Measurements from ENCODE around the gene DOCK2.
"Not testable (repeated sequence)": the region's sequence is repeated elsewhere in the genome, so short reads cannot be mapped to it uniquely, and the experiment has no call there.

DOCK2 gene

DNA sequence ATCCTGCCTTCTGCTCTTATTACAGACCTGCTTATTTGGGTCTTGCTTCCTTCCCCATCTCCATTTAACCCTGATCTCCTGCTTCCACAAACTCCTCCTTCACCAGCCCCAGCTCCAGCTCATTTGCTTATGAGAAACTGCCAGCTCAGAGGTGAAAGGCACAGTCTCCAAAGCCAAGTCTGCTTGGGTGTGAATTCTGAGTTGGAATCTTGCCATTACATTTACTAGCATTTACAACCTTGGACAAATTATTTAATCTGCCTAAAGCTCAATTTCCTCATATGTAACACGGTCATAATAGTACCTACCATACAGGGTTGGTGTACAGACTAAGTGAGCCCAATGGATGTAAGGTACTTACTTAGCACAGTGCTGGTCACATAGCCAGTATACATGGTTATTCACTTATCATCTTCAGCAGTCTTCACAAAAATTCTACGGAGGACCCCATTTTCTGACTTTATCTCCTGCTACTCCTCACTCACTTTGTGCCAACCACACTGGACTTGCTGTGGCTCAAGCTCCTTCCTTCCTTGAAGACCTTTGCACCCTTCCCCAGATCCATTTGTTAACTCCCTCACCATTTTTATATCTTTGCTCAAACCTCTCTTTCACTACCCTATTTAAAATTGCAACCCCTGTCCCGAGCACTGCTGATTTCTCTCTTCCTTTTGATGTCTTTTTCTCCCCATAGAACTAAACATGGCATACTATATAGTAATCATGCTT lies 86.2 kb downstream of the DOCK2 start:
- no peak for DNase-seq

DNA sequence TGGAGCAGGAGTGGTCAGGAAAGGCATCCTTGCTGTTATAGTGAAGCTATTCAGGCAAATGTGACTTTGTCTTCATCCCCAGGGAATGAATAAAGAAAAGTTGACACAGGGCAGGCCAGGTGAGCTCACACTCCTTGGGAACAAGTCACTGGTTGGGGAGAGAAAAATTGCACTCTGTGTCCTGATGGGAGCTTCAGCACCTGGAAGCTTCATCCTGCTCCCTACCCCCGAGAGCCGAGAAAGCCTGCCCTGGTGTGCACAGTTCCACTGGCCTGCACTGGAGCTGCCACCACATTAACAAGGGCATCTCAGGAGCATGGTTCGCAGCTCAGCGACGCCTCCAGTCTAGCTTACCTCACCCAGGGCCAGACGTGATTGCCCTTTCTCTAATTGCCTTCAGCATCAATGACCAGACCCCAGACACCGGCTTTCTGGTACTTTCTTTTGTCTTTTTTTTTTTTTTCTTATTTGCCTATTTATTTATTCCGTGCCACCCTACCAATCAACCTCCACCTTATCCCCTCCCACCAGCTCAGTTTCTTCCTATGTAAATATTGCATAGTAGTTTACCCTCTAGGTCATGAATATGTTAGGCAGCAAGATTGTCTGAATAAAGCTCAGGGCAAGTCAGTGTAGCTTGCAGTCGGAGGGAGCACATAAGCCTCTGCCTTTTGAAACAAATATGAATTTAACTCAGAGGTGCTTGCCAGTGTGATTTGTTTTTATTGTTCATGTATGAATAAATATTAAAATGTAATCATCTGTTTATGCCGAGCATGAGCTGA lies 87.4 kb downstream of the DOCK2 start:
- DNase-seq = no peak

DNA sequence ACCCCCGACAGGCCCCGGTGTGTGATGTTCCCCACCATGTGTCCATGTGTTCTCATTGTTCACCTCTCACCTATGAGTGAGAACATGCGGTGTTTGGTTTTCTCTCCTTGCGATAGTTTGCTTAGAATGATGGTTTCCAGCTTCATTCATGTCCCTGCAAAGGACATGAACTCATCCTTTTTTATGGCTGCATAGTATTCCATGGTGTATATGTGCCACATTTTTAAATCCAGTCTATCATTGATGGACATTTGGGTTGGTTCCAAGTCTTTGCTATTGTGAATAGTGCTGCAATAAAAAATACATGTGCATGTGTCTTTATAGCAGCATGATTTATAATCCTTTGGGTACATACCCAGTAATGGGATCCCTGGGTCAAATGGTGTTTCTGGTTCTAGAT lies 88.6 kb downstream of the DOCK2 start:
- not testable (repeated sequence) for DNase-seq

- DNase-seq = no peak
Observed at GRCh38 chr5:169728418-169728817, 91.3 kb downstream of the DOCK2 start.

DNA sequence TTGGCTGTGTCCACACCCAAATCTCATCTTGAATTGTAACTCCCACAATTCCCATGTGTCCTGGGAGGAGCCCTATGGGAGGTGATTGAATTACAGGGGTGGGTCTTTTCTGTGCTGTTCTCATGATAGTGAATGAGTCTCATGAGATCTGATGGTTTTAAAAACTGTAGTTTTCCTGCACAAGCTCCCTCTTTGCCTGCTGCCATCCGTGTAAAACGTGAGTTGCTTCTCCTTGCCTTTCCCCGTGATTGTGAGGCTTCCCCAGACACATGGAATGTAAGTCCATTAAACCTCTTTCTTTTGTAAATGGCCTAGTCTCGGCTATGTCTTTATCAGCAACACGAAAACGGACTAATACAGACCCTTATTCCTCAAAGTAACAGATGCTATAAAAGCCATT lies 94.1 kb downstream of the DOCK2 start:
- no peak for DNase-seq

- DNase-seq = no peak
Observed at GRCh38 chr5:169732841-169733240, 95.8 kb downstream of the DOCK2 start.

DNA sequence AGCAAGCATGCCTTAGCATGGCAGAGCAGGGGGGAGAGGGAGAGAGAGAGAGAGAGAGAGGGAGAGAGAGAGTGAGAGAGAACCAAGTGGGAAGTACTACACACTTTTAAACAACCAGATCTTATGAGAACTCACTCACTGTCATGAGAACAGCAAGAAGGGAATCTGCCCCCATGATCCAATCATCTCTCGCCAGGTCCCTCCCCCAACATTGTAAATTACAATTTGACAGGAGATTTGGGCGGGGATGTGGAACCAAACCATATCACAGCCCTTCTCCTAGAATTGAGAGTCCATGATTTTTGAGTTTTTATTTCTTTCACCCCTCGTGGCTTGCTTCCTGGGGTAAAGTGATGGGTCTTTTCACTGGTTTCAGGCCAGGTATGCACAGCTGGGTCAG lies 98.8 kb downstream of the DOCK2 start:
- DNase-seq = no peak

DNA sequence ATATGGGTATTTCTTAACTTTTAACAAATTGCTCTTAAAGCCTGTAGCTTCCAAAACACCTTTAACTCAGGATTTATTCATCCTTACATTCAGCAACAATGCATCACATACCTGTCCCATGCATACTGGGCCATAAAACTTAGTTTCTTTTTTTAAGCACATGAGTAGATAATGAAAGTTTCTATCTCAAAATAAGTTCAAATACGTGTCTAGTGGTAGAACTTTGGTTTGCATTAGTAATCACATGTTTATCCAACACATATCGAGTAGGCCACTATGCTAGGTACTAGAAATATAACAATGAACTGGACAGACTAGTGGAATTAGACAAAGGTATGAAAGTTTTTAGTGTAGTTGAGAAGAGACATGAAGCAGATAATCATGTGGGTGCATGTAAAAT lies 99.6 kb downstream of the DOCK2 start:
- DNase-seq = no peak

GRCh38 chr5:169740435-169740834 lies 103.4 kb downstream of the DOCK2 start:
- no peak for DNase-seq

DNA sequence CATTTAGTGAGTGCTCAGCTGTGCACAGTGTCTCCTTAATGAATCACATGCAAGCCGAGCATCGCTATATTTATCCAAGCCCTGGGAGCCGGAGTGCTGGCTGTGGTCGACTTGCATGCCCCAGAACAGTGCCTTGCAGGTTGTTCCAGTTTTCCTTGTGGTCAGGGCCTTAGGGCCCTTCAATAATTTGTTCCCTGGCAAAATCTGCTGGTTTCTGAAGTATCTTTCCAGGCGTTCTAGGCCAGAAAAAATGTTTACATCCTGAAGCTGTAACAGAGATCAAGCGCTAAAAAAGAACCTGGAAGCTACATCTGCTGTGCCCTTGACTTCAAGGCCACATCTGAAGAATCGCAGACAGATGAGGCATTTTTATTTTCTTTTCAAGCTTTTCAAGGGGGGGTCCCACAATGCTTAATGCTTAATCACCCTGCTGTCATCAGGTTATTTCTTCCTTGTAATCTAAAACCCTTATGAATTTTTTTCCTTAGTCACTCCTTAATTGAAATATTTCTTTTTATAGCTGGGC lies 105.8 kb downstream of the DOCK2 start:
- DNase-seq = no peak

GRCh38 chr5:169744336-169744735 lies 107.3 kb downstream of the DOCK2 start:
- no peak for DNase-seq

GRCh38 chr5:169745441-169746146 lies 108.5 kb downstream of the DOCK2 start:
- no peak for DNase-seq

GRCh38 chr5:169746147-169746694 lies 109.1 kb downstream of the DOCK2 start:
- DNase-seq = no peak

DNA sequence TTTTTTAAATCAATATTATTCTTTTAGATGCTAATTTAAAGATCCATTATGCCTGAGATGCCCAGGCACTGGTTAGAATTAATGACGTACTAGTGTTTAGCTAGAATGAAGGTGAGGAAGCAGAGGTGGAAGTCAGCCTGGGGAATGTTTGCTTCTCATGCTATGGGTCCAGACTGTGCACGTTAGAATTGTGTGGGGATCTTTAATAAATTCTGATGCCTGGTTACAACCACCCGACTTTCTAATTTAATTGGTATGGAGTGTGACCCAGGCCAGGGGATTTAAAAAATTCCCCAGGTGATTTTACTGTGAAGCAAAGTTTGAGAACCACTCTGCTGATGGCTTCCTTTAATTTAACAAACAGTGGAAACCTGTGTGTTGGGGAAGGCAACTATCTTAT lies 111.1 kb downstream of the DOCK2 start:
- no peak for DNase-seq

GRCh38 chr5:169749295-169749694 lies 112.2 kb downstream of the DOCK2 start:
- DNase-seq = no peak

DNA sequence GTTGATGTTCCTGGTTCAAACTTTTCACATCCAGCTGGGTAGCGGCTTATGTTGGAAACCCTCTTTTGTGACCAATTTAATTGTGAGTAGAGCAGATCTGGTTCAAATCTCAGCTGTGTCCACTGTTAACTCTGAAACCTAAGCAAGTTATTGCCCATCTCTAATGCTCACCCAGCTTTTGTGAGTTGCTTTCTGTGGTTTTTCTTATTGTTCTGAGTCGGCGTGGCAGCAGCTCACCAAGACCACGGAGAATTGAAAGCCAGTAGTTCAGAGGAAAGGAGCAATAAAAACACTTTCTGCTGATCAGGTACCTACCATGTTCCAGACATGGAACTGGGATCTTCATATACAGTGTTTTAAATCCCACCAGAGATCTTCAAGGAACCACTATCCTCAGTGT lies 114.4 kb downstream of the DOCK2 start:
- DNase-seq = no peak

- not testable (repeated sequence) for DNase-seq
Observed at GRCh38 chr5:169752566-169752965, 115.5 kb downstream of the DOCK2 start.

- no peak for DNase-seq
Observed at GRCh38 chr5:169753795-169754194, 116.7 kb downstream of the DOCK2 start.

GRCh38 chr5:169754737-169755136 lies 117.7 kb downstream of the DOCK2 start:
- DNase-seq = no peak

- DNase-seq = no peak
Observed at GRCh38 chr5:169756071-169756765, 119.1 kb downstream of the DOCK2 start.

- no peak for DNase-seq
Observed at GRCh38 chr5:169757016-169757415, 119.9 kb downstream of the DOCK2 start.

- no peak for DNase-seq
Observed at GRCh38 chr5:169758886-169759285, 121.8 kb downstream of the DOCK2 start.

DNA sequence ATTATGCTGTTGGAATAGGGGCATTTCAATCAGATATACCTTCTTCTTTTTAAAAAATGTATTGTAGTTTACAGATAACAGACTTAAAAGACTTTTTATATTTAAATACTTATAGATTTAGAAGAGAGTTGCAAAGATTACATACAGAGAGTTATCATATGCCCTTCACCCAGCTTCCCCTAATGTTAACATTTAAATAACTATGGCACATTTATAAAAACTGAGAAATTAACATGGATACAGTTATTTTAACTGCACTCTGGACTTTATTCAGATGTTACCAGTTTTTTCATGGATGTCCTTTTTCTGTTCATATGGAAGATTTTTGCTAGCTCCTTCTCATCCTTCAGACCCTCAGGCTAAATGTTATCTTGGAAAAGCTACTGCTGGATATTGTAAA lies 123.2 kb downstream of the DOCK2 start:
- no peak for DNase-seq
